SK-MEL-5 (cell line): ENCODE results near the gene IMP4. TPM values are rescaled to one million over a fixed set of nuclear protein-coding genes. Genes with fewer than 3 reads are reported as not detected.

Experiments used
- DNase-seq: peaks from one replicate; pipeline ENCODE4 v3.0.0-alpha.2; 2016; ENCODE audit warnings: low read depth, low spot score
- in situ Hi-C: cut with HindIII; loops from 2 replicates; pipeline ENCODE4 v1.10.0; 2016; ENCODE audit warnings: low sequenced_read_pairs, high pct_unique_total_duplicates, low pct_unique_long_range_greater_than_20kb
- total RNA-seq: library from RNA; depleted of rRNA; stranded (reverse); fragments of >200 nt; shearing (Covaris generic); gene quantifications from 2 replicates; pipeline ENCODE4 v1.2.3, GENCODE V29; 2014

The IMP4 gene
- total RNA-seq, 1 experiment from 2014 or later = 95.5 TPM

DNA sequence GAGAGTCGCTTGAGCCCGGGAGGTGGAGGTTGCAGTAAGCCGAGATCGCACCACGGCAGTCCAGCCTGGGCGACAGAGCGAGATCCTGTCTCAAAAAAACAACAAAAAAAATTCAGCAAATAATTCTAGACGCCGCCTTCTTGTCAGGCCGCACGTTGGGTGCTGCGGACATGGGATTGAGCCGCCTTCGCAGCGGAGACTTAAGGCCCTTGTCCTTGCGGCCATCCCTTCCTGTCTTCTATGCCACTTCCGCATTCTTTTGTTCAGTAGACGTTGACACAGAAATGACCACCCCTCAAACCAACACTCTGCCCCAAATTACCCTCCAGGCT is 29.0 kb downstream of the IMP4 start:
- in situ Hi-C loops = no loop called here
- DNase-seq = peak; percentile 49

DNA sequence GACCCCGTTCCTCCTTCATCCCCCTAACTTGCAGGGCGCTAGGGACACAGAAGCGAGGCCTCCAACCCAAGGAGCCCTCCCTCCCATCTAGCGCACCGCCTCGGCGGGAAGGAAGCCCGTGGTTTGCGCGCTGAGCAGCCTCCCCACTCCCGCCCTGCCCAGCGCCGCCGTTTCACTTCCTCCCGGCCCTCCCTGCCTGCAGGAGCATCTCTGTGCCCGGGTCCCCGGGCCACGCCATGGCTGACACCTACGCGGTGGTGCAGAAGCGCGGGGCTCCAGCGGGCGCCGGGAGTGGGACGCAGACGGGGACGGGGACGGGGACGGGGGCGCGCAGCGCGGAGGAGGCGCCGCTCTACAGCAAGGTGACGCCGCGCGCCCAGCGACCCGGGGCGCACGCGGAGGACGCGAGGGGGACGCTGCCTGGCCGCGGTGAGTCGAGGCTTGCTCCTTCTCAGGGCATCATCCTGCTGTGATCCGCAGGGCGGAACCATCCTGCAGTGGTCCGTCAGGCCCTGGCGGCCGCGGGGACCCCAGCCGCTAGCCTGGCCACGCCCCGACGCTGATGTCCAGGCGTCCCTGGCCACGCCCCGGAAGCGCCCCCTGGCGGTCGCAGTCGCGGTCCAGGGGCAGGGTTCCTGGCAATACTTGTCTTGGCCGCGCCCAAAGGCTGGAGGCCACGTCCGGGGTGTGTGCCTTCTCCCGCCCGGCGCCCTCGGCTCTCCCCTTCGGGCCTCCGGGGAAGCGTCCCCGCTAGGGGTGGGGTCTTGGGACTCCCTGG is 29.5 kb downstream of the IMP4 start:
- DNase-seq = peak; percentile 80
- in situ Hi-C loops = no loop called here

DNA sequence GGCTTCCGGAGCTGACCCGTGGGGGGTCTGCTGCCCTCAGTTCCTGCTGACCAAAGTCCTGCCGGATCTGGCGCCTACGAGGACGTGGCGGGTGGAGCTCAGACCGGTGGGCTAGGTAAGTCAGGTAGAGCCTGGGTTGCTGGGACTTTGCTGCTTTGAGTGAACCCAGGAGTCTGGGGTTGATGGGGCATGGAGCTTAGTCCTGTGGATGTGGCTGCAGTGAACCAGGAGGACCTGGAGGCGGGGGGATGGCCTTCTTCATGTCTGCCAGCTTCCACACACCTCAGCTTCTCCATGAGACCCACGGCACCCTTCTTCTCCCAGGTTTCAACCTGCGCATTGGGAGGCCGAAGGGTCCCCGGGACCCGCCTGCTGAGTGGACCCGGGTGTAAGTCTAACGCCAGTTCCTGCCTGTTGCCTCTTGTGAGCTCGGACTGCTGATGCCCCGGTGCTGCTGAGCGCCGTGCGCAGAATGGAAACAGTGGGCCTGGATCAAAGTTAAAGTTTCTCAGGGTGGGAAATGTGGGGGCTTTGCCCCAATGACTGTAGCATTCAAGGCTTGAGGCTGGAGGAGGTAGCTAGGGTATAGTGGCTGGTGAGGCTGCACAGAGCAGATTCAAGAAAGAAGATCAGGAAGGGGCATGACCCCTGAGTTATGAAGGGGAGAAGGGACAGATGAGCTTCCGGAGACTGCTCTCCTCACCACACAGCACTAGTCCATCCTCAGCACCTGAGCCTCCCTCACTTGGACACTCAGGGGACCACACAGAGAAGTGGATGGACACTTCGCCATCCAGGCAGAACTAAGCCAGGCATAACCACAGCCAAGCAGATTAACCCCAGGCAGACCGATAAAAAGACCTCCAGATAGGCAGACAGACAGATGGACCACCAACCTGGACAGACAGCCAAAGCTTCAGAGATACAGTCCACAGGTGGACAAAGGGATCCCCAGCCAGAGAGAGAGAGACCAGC is 30.4 kb downstream of the IMP4 start:
- in situ Hi-C loops = no loop called here
- DNase-seq = no peak

DNA sequence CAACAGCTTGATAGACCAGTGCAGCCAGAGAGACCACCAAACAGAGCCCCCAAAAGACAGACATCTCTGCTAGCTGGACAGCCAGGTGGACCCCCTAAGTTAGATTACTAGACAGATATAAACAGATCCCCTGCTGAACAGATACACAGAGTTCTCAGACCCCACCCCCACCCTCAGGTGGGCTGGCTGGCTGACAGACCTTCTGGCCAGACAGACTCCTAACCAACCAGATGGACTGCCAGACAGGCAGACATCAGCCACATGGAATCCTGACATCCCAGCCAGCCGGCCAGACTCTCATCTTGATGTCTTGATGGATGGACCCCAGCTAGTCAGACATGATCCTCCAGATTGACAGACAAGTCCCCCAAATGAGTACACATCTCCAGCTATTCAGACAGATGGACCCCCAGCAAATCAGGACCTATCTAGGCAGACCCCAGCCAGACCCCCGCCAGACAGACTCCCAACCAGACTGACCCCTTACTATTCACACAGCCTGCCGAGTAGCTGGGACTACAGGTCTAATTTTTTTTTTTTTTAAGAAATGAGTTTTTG is 31.2 kb downstream of the IMP4 start:
- in situ Hi-C loops = no loop called here
- DNase-seq = no peak

DNA sequence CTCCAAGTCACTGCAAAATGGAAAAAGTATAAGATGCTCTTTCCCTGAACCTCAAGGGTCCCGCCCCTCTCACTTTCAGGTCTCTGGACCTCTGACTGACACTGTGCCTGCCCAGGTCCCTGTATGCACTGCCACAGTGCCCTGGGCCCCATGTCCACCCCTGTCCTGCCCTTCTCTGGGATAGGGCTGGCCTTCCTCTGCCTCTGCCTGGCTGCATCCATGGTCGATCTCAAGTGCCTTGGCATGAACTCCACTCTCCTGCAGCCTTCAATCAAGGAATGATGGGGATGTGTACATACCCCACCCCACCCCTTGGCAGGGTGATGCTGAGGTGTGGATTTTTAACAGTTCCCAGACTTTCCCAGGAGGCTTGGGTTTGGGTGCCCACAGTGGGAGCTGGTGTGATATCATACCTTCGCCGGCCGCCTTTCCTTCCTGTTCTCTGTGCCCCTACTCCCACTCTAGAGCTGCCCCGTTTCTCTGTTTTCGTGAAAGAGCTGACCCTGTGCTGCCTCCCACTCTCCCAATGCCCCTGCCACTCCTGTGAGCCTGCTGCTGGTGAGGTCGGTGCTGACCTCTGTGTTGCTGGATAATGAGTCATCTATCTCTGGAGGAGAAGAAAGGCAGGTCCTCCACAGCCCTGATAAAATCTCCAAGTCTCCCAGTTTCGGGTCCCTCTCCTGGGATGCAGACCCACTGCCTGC is 32.0 kb downstream of the IMP4 start:
- DNase-seq = no peak
- in situ Hi-C loops = no loop called here

GRCh38 chr2:130375291-130376266 is 32.9 kb downstream of the IMP4 start:
- DNase-seq = no peak
- in situ Hi-C loops = no loop called here

GRCh38 chr2:130376433-130377293 is 34.0 kb downstream of the IMP4 start:
- DNase-seq = no peak
- in situ Hi-C loops = no loop called here

DNA sequence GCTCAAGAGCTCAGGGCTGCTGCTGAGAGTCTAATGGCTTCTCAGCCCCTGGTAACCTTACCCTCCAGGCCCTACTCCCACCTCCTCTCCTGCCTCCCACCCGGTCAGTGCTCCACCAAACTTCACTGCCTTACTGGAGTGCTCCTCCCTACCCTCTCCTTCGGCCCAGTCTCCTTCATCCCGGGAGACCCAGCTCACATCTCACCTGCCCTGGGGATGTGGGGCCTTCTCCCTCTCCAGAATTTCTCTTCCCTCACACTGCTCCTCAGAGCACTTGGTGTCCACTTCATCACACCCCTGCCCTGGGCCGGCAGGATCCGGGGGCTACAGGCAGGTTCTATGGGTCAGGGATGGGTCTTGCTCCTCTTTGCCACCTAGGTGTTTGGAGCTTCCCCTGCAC is 34.8 kb downstream of the IMP4 start:
- no peak for DNase-seq
- in situ Hi-C loops = no loop called here

- in situ Hi-C loops = no loop called here
- no peak for DNase-seq
Observed at GRCh38 chr2:130378206-130378897, 35.7 kb downstream of the IMP4 start.

- DNase-seq = no peak
- in situ Hi-C loops = no loop called here
Observed at GRCh38 chr2:130378898-130379214, 36.2 kb downstream of the IMP4 start.

DNA sequence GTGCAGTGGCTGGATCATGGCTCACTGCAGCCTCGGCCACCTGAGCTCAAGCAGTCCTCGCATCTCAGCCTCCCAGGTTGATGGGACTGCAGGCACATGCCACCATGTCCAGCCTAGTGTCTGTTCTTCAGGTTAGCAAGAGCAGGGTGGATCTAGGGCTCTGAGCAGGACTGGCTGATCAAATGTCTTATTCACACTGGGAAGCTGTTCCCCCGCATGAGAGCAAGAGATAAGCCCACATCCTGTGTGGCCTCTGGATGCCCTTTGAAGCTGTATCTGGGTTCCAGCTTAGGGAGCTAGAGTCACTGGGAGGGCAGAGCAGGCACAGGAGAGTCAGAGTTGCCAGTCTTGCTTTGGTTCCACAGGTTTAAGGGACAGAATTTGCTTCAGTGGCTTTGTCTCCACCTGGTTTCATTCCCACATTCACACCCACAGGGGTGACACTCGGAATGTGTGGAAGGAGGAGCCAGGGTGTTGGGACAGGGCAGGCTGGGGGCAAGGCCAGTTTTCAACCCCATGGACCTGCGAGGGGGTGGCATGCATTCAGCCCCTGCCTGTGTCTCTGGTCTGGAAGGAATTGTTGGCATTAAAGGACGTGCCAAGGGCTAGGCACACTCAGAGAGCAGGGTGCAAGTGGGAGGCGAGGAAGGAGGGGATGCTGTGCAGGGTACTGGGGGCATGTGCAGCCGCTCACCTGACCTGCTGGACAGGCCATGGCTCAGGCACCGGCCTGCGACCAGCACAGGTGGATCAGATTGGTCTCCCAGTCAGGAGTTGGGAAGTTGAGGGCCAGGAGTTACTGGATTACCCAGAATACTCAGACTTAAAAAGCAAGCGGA is 37.6 kb downstream of the IMP4 start:
- no peak for DNase-seq
- in situ Hi-C loops = no loop called here

- in situ Hi-C loops = no loop called here
- no peak for DNase-seq
Observed at GRCh38 chr2:130381145-130381544, 38.4 kb downstream of the IMP4 start.

GRCh38 chr2:130381619-130382018 is 38.9 kb downstream of the IMP4 start:
- in situ Hi-C loops = no loop called here
- DNase-seq = no peak

DNA sequence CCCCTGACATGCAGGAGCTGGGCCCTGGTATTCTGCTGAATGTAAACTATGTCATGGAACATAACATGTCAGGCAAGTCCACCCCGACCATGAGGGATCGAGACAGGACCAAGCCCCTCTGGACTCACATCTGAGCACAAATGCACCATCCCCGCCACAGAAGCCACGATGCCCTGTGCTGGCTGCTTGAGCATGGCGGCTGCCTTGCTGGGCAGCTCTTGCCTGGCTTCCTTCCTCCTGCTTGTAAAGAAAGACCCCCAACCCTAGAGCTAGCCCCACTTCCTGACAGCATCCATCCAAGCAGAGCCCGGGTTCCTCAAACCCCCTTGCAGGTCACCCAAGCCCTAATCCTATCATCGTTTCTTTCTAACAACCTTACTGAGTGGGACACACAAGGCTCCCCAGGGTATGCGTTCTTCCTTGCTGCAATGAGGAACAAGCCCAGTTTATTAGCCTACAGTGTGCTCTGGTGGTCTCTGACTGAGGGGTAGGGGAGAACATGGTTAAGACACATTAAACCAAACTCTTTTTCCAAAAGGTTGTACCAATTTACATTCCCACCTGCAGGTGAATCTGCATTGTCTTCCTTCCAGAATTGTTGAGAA is 39.7 kb downstream of the IMP4 start:
- DNase-seq = no peak
- in situ Hi-C loops = no loop called here

- in situ Hi-C loops = no loop called here
- DNase-seq = no peak
Observed at GRCh38 chr2:130385709-130386108, 43.0 kb downstream of the IMP4 start.
